Prostate gland (tissue), 2 donors: ENCODE measurements around the gene LRP3.

ENCODE experiments used
- CTCF ChIP-seq, 4 experiments: fragments of 200-600 bp in 2 of 4; fragments of 450-650 bp in 2 of 4; sonication (generic) in 2 of 4; IDR thresholded peaks; 1 replicate in 3 of 4; 2 replicates in 1 of 4; pipeline ENCODE4 v1.5.1; 2016 to 2019; ENCODE audit warnings: antibody characterized with exemption in 4 of 4, mild to moderate bottlenecking in 2 of 4, moderate library complexity in 2 of 4
- POLR2A ChIP-seq: fragments of 450-650 bp; IDR thresholded peaks from one replicate; pipeline ENCODE4 v1.6.1; 2016; ENCODE audit warnings: antibody characterized with exemption, mild to moderate bottlenecking
- POLR2AphosphoS5 ChIP-seq: sonication (generic); formaldehyde crosslinking; IDR thresholded peaks from one replicate; pipeline ENCODE4 v1.6.1; 2017; ENCODE audit warnings: antibody characterized with exemption

GRCh38 chr19:33199441-33200265 is 5.5 kb downstream of the LRP3 start:
- TF ChIP-seq POLR2A = no peak
- no peak for TF ChIP-seq CTCF (IDR thresholded peaks at IDR 0.05)
- TF ChIP-seq POLR2AphosphoS5 = no peak
